Liver (tissue), 9 donors: Measurements from ENCODE around the gene FUT7. TPM values are rescaled to one million over a fixed set of nuclear protein-coding genes. Genes with fewer than 3 reads are reported as not detected.
A peak's percentile ranks its signal among the peaks of the same experiment; 100 is the strongest.
"Not testable (repeated sequence)": the region's sequence is repeated elsewhere in the genome, so short reads cannot be mapped to it uniquely, and the experiment has no call there.

Experiments used
- DNase-seq: peaks from one replicate; pipeline ENCODE4 v3.0.0-alpha.2; 2017; ENCODE audit warnings: low spot score
- H3K27ac ChIP-seq, 2 donors: one replicate each; pipeline ENCODE4 v1.7.0; 2013; ENCODE audit warnings: inconsistent platforms in 2 of 2, low read length in 2 of 2, control low read depth in 1 of 2, low read depth in 1 of 2, mild to moderate bottlenecking in 1 of 2
- H3K27me3 ChIP-seq, 4 donors: one replicate each; pipeline versions ENCODE4 v1.6.1 to v1.7.0; 2013; ENCODE audit warnings: low read length in 3 of 4, inconsistent platforms in 1 of 4, mild to moderate bottlenecking in 1 of 4, moderate library complexity in 1 of 4; ENCODE audit not compliant: control insufficient read depth in 4 of 4, insufficient read depth in 4 of 4
- H3K36me3 ChIP-seq, 4 donors: one replicate each; pipeline versions ENCODE4 v1.6.1 to v1.7.0; 2013; ENCODE audit warnings: low read length in 3 of 4, mild to moderate bottlenecking in 3 of 4, low read depth in 1 of 4, moderate library complexity in 1 of 4; ENCODE audit not compliant: control insufficient read depth in 4 of 4, insufficient read depth in 3 of 4
- H3K4me1 ChIP-seq, 4 donors: one replicate each; pipeline versions ENCODE4 v1.6.1 to v1.7.0; 2013; ENCODE audit warnings: low read length in 3 of 4, mild to moderate bottlenecking in 3 of 4, moderate library complexity in 1 of 4; ENCODE audit not compliant: control insufficient read depth in 4 of 4, insufficient read depth in 4 of 4
- H3K4me3 ChIP-seq, 3 donors: one replicate each; pipeline versions ENCODE4 v1.6.1 to v1.7.0; 2013; ENCODE audit warnings: low read length in 3 of 3, control low read depth in 1 of 3, low read depth in 1 of 3, mild to moderate bottlenecking in 1 of 3
- H3K9ac ChIP-seq, 2 donors: one replicate each; pipeline ENCODE4 v1.7.0; 2013; ENCODE audit warnings: low read length in 2 of 2, mild to moderate bottlenecking in 2 of 2, moderate library complexity in 2 of 2, control low read depth in 1 of 2, low read depth in 1 of 2
- H3K9me3 ChIP-seq, 4 donors: one replicate each; pipeline versions ENCODE4 v1.6.1 to v1.7.0; 2013; ENCODE audit warnings: low read length in 3 of 4; ENCODE audit not compliant: control insufficient read depth in 4 of 4
- EGR1 ChIP-seq, 2 donors: IDR thresholded peaks; 2 replicates each; pipeline ENCODE4 v1.6.1; 2016 to 2018; ENCODE audit warnings: antibody characterized with exemption in 2 of 2, low read depth in 2 of 2
- FOXA1 ChIP-seq: IDR thresholded peaks from 2 replicates; pipeline ENCODE4 v1.6.1; 2016; ENCODE audit warnings: antibody characterized with exemption
- FOXA2 ChIP-seq: IDR thresholded peaks from 2 replicates; pipeline ENCODE4 v1.6.1; 2016; ENCODE audit warnings: antibody characterized with exemption
- GABPA ChIP-seq, 2 donors: IDR thresholded peaks in 1 of 2; conservative IDR thresholded peaks in 1 of 2; 2 replicates each; pipeline ENCODE4 v1.6.1; 2016; ENCODE audit warnings: antibody characterized with exemption in 2 of 2, mild to moderate bottlenecking in 1 of 2, moderate library complexity in 1 of 2
- HNF4A ChIP-seq, 2 donors: conservative IDR thresholded peaks; 2 replicates each; pipeline ENCODE4 v1.6.1; 2016; ENCODE audit warnings: antibody characterized with exemption in 2 of 2, mild to moderate bottlenecking in 2 of 2
- JUND ChIP-seq, 2 donors: IDR thresholded peaks; 2 replicates each; pipeline ENCODE4 v1.6.1; 2016; ENCODE audit warnings: antibody characterized with exemption in 2 of 2
- MAX ChIP-seq: IDR thresholded peaks from 2 replicates; pipeline ENCODE4 v1.6.1; 2016; ENCODE audit warnings: antibody characterized with exemption
- NR2F2 ChIP-seq: IDR thresholded peaks from 2 replicates; pipeline ENCODE4 v1.6.1; 2016; ENCODE audit warnings: antibody characterized with exemption
- RXRA ChIP-seq, 2 donors: IDR thresholded peaks; 2 replicates each; pipeline ENCODE4 v1.6.1; 2017 to 2018; ENCODE audit warnings: antibody characterized with exemption in 2 of 2, mild to moderate bottlenecking in 1 of 2
- SP1 ChIP-seq: IDR thresholded peaks from 2 replicates; pipeline ENCODE4 v1.6.1; 2018; ENCODE audit warnings: antibody characterized with exemption, mild to moderate bottlenecking
- TAF1 ChIP-seq: conservative IDR thresholded peaks from 2 replicates; pipeline ENCODE4 v1.6.1; 2016; ENCODE audit warnings: antibody characterized with exemption, mild to moderate bottlenecking
- YY1 ChIP-seq: IDR thresholded peaks from 2 replicates; pipeline ENCODE4 v1.6.1; 2016; ENCODE audit warnings: antibody characterized with exemption, mild to moderate bottlenecking
- WGBS: extraction: QIAGEN DNeasy Blood & Tissue Kit; methylation state at CpG from one replicate; pipeline ENCODE4 v1.1.7; 2013; 5-methylcytosine and 5-hydroxymethylcytosine counted together
- polyA plus RNA-seq, 2 donors: library from polyadenylated mRNA; stranded (reverse) in 1 of 2; unstranded in 1 of 2; fragments of 200-250 nt in 1 of 2; fragments of >200 nt in 1 of 2; fragmentation: Nextera tagmentation in 1 of 2; extraction: Ambion mirVana in 1 of 2; gene quantifications; one replicate each; pipeline versions ENCODE4 v1.2.1 to v1.2.3, GENCODE V29; 2013 to 2015
- total RNA-seq, 2 donors: library from RNA; depleted of rRNA; stranded (reverse); fragments of >200 nt; gene quantifications; one replicate each; pipeline ENCODE4 v1.2.3, GENCODE V29; 2014
- TF ChIP-seq, protein P1 (sequence below): fragments of 150-350 bp; IDR thresholded peaks from 2 replicates; pipeline ENCODE4 v1.5.1; 2017; ENCODE audit warnings: improper control_type of control experiment, low read depth, low read length; ENCODE audit not compliant: missing input control
- TF ChIP-seq, protein P2 (sequence below): IDR thresholded peaks from 2 replicates; pipeline ENCODE4 v1.6.1; 2016; ENCODE audit warnings: antibody characterized with exemption
- donor health status: healthy.
- donor health status: healthy.
- donor health status: healthy.
- donor health status: healthy.
- donor health status: healthy.

Gene FUT7
- total and polyA plus RNA-seq, 4 donors, result 0.14 to 0.67 (median 0.37) TPM; not detected in 1

DNA sequence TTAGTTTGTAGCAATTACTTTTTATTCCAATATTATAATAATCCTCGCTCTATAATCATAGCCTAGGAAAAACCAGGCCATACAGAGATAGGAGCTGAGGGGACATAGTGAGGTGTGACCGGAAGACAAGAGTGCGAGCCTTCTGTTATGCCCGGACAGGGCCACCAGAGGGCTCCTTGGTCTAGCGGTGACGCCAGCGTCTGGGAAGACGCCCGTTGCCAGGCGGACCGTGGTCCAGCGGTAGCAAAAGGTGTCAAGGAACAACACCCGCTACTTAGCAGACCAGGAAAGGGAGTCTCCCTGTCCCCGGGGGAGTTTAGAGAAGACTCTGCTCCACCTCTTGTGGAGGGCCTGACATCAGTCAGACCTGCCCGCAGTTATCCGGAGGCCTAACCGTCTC is 27.6 kb downstream of the FUT7 start:
- not testable (repeated sequence) for H3K4me3 ChIP-seq, DNase-seq, H3K4me1 ChIP-seq, H3K27me3 ChIP-seq, H3K27ac ChIP-seq, H3K36me3 ChIP-seq, H3K9ac ChIP-seq, H3K9me3 ChIP-seq
- WGBS, result 42% methylated on average over 17 of the region's 17 CpGs
- TF ChIP-seq, protein P1, sequence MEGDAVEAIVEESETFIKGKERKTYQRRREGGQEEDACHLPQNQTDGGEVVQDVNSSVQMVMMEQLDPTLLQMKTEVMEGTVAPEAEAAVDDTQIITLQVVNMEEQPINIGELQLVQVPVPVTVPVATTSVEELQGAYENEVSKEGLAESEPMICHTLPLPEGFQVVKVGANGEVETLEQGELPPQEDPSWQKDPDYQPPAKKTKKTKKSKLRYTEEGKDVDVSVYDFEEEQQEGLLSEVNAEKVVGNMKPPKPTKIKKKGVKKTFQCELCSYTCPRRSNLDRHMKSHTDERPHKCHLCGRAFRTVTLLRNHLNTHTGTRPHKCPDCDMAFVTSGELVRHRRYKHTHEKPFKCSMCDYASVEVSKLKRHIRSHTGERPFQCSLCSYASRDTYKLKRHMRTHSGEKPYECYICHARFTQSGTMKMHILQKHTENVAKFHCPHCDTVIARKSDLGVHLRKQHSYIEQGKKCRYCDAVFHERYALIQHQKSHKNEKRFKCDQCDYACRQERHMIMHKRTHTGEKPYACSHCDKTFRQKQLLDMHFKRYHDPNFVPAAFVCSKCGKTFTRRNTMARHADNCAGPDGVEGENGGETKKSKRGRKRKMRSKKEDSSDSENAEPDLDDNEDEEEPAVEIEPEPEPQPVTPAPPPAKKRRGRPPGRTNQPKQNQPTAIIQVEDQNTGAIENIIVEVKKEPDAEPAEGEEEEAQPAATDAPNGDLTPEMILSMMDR, result peak; percentile 20

- peaks cover 0 to 5% (median under 1%) of the 10 kb centered on the region in 4 donors for H3K4me1 ChIP-seq
- H3K4me3 ChIP-seq, result no peak overlapping the region
- TF ChIP-seq RXRA (IDR thresholded peaks at IDR 0.05) (no peak), JUND (IDR thresholded peaks at IDR 0.05) (no peak), MAX (no peak), SP1 (no peak), EGR1 (IDR thresholded peaks at IDR 0.05; ENCODE audit: low read depth in 2 of 2) (no peak), GABPA (IDR thresholded peaks at IDR 0.05 in 1 of 2, conservative IDR thresholded peaks at IDR 0.05 in 1 of 2) (no peak), YY1 (no peak), FOXA1 (no peak), NR2F2 (no peak), HNF4A (conservative IDR thresholded peaks at IDR 0.05) (no peak), TAF1 (no peak), FOXA2 (no peak)
- TF ChIP-seq, protein P2, sequence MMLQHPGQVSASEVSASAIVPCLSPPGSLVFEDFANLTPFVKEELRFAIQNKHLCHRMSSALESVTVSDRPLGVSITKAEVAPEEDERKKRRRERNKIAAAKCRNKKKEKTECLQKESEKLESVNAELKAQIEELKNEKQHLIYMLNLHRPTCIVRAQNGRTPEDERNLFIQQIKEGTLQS, result no peak
- TF ChIP-seq, protein P1, result no peak
- 89% methylated on average over 10 of the region's 10 CpGs for whole genome bisulfite sequencing
- no peaks in the 10 kb centered on the region for H3K27me3 ChIP-seq
- no peak overlapping the region for H3K27ac ChIP-seq
- H3K9ac ChIP-seq, result no peak overlapping the region
- no peak for DNase-seq
- H3K36me3 ChIP-seq, result peaks cover 0 to 2% (median 0%) of the 10 kb centered on the region in 4 donors
- H3K9me3 ChIP-seq, result no peaks in the 10 kb centered on the region
These were observed 29.2 kb downstream of the FUT7 start for GRCh38 chr9:137002646-137003041.
